LoVo (cell line): ENCODE results near the gene VCY.
"Not testable (repeated sequence)": the region's sequence is repeated elsewhere in the genome, so short reads cannot be mapped to it uniquely, and the experiment has no call there.

Source experiments
- DNase-seq: peaks from one replicate; pipeline ENCODE4 v3.0.0-alpha.2; 2016; ENCODE audit warnings: low spot score

Gene VCY

GRCh38 chrY:13986373-13986772 is at the start of gene VCY:
TSS of gene VCY (minus strand) at chrY:13986473. CDS start at chrY:13986440, 33 bp downstream.
- DNase-seq: not testable (repeated sequence)

GRCh38 chrY:14030395-14030794 is 44.1 kb upstream of the VCY start:
- not testable (repeated sequence) for DNase-seq

- not testable (repeated sequence) for DNase-seq
Observed at GRCh38 chrY:14011916-14012315, 25.6 kb upstream of the VCY start.

GRCh38 chrY:13942406-13942805 is 43.9 kb downstream of the VCY start:
- not testable (repeated sequence) for DNase-seq
